Dermis microvascular lymphatic vessel endothelial cell (primary cell): ENCODE measurements around the gene MTMR10. TPM values are rescaled to one million over a fixed set of nuclear protein-coding genes. Genes with fewer than 3 reads are reported as not detected.

Experiments used
- DNase-seq, 2 donors: peaks; one replicate each; pipeline versions ENCODE4 v3.0.0 to v3.0.0-alpha.2; 2010; ENCODE audit warnings: low read depth in 2 of 2
- total RNA-seq: library from RNA; depleted of rRNA; stranded (reverse); fragments of >200 nt; gene quantifications from 2 replicates; pipeline ENCODE4 v1.2.1, GENCODE V29; 2014

The MTMR10 gene
- total RNA-seq, 1 donor from 2014 or later = 20.0 TPM

- DNase-seq = no peak
Measured at GRCh38 chr15:31014608-31014925, 23.1 kb upstream of the MTMR10 start.

GRCh38 chr15:31013863-31014607 lies 22.6 kb upstream of the MTMR10 start:
- DNase-seq = no peak

GRCh38 chr15:31012455-31012854 lies 21.0 kb upstream of the MTMR10 start:
- no peak for DNase-seq

- no peak for DNase-seq
Measured at GRCh38 chr15:31010036-31010435, 18.6 kb upstream of the MTMR10 start.

GRCh38 chr15:31005660-31006059 lies 14.2 kb upstream of the MTMR10 start:
- DNase-seq = no peak

GRCh38 chr15:31004220-31004733 lies 12.8 kb upstream of the MTMR10 start:
- DNase-seq = peak in 1 of 2 donors; percentile 85

- DNase-seq = no peak
Measured at GRCh38 chr15:31001702-31002101, 10.3 kb upstream of the MTMR10 start.

- DNase-seq = no peak
Measured at GRCh38 chr15:30999729-31000128, 8.3 kb upstream of the MTMR10 start.

- DNase-seq = no peak
Measured at GRCh38 chr15:30997270-30997669, 5.8 kb upstream of the MTMR10 start.

- no peak for DNase-seq
Measured at GRCh38 chr15:30992249-30992864, 929 bp upstream of the MTMR10 start.

- no peak for DNase-seq
Measured at GRCh38 chr15:30990446-30991254, 778 bp downstream of the MTMR10 start.

GRCh38 chr15:30990036-30990435 lies 1.4 kb downstream of the MTMR10 start:
- DNase-seq = peak; percentile 17 to 38

- peak in 1 of 2 donors; percentile 47 for DNase-seq
Measured at GRCh38 chr15:30985081-30985531, 6.3 kb downstream of the MTMR10 start.

- DNase-seq = no peak
Measured at GRCh38 chr15:30984542-30984941, 6.9 kb downstream of the MTMR10 start.

- DNase-seq = peak in 1 of 2 donors; percentile 29
Measured at GRCh38 chr15:30984118-30984517, 7.3 kb downstream of the MTMR10 start.

GRCh38 chr15:30979457-30979856 lies 12.0 kb downstream of the MTMR10 start:
- no peak for DNase-seq

GRCh38 chr15:30978328-30978727 lies 13.1 kb downstream of the MTMR10 start:
- no peak for DNase-seq

- DNase-seq = no peak
Measured at GRCh38 chr15:30974112-30974511, 17.3 kb downstream of the MTMR10 start.

- no peak for DNase-seq
Measured at GRCh38 chr15:30973379-30973778, 18.0 kb downstream of the MTMR10 start.

- DNase-seq = no peak
Measured at GRCh38 chr15:30969724-30970123, 21.7 kb downstream of the MTMR10 start.

- DNase-seq = no peak
Measured at GRCh38 chr15:30963681-30964080, 27.7 kb downstream of the MTMR10 start.

- no peak for DNase-seq
Measured at GRCh38 chr15:30962659-30963058, 28.8 kb downstream of the MTMR10 start.
